GM21786 (cell line): Measurements from ENCODE around the gene KRT73.

ENCODE experiments used
- ATAC-seq: cut with Tn5 transposase; IDR thresholded peaks from one replicate; pipeline ENCODE4 v1.9.1; 2021; ENCODE audit not compliant: unreplicated experiment

The KRT73 gene

DNA sequence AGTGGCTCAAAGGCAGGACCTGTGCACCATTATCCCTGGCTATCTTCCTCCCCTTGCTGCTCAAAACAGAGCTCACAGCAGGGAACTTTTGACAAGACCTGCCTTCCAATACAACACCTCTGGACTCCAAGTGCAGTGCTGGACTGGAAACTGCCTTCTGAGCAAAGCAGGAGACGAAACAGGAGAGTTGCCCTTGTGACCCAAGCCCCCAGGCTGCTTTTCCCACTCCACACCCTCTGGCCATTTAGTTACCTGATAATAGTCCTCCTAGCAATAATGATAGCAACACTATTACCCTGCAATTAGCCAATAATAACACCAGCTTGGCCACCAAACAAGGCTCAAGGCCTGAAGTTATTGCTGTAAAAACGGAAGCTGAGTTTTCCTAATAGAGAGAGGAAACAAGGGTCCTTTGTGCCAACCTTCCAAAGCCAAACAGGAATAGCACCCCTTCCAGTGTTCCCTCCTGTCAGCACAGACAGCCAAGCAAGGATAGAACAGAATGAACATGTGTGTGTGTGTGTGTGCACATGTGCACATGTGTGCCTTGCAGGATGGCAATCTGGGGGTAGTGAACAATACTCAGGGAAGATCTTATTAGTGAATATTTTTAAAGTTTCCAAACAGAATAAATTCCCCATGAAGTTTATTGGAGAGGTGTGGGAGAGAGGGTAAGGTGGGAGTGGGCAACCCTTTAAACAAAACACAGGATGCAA lies 9.2 kb upstream of the KRT73 start:
- ATAC-seq: no peak

DNA sequence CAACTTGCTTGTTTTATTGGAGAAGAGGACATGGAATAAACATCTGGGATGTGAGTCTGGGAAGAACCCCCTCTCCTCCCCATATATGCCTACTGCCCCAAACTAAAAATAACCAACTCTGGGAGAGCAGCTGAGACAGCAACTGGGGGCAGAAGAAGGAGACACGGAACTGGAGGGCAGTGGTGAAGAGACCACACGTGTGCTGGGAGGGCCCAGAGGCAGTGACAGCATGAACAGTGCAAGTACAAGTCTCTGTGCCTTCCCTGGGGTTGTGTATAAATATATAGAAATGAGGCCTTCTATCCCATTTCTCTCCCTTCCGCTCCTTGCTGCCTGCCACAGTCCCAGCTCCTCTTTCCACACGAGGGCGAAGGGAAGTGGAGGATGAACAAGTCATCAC lies 4.0 kb upstream of the KRT73 start:
- ATAC-seq: no peak

DNA sequence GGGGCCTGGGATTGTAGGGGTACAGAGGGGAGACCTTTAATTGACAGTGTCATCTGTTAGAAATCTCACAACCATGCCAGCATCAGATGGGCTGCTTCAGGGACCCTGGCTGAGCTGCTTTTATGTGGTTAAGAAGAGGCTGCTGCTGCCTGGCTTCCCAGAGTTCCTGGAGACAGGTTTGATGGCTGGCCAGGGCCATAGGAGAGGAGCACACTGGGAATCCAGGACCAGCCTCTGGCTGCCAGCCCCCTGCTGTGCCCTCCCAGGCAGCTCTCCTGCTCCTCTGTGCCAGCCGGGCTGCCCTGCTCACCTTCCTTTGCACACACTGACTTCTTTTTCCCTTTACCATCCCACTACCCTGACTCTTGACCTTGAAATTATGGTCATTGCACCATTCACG lies 507 bp upstream of the KRT73 start:
- ATAC-seq: no peak

DNA sequence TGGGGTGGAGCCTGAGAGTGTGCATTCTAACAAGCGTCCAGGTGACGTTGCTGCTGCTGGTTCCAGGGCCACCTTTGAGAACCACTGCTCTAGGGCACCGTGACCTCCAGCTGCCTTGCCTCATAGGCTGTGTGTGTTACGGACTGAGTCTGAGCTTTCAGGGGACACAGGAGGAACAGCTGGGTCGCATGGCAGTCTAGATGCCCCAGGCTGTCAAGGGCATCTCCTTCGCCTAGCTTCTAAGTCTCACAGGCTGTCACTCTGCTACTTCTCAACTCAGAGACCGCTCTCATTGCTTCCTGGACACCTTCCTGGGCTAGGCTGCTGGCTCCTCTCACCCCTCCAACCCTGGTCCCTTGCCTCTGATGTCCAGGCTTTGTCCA lies 965 bp downstream of the KRT73 start:
- ATAC-seq: no peak

DNA sequence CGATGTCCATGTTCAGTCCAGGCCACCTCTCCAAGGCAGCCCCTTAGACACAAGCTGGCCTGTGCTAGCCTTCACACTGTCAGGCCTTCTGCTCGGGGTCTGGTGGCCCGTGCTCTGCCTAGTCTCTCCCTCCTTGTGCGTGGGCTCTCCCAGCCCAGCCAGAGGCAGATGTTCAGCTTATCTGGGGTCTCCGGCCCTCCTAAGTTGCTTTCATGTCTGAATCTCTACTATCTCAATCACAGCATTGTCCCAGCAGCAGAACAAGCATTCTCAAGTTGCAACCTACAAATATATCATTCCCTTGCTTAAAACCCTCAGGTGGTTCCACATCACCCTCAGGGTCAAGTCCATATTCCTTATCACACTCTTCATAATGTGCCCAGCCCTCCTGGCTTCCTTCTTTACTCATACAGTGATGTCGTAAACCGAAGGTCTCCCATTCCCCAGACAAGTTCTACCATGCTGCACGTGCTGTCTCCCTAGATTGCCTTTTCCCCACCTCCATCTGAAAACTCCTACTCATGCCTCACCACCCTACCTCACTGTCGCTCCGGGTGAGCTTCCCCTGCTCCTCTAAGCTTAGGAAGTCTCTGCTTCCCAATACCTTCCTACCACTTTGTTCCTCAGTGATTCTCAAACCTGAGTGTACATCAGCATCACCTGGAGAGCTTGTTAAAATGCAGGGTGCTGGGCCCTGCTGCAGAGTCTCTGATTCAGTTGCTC lies 1.5 kb downstream of the KRT73 start:
- ATAC-seq: no peak

DNA sequence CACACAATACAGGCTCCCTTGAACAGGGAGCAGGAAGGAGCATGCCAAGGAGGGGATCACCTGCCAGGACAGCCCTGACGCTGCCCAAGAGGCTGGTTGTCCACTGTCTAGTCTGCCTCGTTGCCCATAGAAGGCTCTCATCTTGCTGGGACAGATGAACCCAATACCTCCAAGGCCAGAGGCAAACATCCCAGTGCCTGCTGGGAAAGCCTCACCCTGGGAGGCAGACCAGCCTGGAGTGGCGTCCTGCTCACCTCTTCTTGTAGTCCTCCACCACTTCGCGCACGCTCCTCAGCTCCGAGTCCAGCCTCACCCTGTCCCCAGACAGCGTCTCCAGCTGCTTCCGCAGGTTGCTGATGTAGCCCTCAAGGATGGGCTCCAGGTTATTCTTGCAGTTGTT lies 2.4 kb downstream of the KRT73 start:
- no peak for ATAC-seq

DNA sequence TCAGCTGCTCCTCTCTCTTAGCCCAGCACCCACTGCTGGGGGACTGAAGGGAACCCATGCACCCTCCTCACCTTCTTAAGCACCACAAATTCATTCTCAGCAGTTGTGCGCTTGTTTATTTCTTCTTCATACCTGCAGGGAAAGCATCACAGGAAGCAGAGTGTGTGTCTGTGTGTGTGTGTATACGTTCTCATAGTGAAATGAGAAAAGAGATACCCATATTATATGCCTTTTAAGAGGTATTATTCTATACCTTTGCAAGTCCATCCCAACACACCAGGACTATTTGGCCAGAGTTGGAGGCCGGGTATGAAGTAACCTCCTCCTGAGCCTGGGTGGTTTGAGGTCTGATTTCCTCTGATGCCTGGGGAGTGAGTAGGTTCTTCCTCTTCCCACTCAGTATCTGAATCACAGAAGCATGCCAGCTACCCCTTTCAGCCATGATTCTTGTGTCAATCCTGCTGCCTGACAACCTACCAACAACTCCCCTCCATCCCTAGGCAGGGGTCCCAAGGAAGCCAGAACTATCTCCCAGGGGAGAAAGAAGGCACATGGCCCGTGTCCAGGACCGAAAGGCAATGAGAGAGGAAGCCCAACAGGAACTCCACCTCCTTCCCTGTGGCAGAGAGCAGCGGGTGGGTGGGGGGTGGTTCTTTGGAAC lies 3.0 kb downstream of the KRT73 start:
- ATAC-seq: no peak

DNA sequence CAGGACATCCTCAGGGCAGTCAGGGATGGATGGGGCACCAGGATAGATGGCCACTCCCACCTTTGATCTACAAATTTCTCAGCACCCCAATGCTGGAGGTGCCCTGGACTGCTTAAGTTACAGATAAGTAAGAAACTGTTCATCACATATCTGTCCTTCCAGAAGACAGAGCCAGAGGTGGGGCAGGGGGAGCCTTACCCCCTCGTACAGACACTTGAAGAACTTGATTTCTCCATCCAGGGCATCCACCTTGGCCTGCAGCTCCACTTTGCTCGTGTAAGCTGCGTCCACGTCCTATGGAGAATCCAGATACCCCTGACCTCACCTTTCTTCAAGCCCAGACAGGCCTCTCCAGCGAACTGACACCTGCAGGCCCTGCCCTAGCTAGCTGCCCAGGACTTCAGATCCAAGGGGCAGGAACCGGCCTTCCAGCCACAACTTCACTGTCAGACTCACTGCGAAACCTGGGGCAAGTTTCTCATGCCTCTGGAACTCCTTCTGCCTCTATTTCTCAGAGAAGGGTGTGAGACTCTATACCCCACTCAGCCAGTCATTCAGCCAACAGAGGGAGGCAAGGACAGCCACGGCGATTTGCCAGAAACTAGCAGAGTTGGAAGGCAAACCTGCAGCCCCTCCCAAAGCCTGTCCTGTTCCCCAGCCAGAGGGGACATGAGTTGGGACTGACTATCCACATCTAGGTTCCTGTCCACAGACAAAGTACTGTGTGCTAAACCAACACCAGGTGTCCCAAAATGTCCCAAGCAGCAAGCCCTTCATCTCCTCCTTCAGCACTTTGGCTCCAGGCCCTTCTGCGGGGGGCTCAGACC lies 3.8 kb downstream of the KRT73 start:
- ATAC-seq: no peak

DNA sequence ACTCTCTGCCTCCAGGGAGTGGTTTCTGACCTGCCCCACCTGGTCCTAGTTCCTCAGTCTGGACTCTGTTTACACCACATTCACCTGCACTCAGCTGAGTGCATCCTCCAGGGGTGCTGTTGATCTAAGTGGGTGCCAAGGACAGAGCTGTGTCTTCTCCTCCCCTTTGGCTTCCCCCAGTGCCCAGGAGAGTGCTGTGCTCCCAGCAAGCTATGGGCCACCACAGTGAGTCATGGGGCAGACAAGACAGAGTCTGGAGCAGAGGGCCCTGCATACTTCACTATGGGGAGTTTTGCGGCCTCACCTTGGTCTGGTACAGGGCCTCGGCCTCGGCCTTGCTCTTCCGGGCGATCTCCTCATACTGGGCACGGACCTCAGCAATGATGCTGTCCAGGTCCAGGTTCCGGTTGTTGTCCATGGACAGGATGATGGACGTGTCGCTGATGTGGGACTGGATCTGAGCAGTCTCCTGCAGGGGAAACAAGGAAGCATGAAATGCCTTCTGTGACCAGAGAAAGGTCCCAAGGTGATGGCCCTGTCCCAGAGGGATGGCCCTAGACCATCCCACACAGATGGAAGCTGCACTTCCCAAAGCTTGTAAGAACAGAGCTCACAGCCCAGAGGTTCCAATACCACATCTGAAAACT lies 4.9 kb downstream of the KRT73 start:
- ATAC-seq: no peak

DNA sequence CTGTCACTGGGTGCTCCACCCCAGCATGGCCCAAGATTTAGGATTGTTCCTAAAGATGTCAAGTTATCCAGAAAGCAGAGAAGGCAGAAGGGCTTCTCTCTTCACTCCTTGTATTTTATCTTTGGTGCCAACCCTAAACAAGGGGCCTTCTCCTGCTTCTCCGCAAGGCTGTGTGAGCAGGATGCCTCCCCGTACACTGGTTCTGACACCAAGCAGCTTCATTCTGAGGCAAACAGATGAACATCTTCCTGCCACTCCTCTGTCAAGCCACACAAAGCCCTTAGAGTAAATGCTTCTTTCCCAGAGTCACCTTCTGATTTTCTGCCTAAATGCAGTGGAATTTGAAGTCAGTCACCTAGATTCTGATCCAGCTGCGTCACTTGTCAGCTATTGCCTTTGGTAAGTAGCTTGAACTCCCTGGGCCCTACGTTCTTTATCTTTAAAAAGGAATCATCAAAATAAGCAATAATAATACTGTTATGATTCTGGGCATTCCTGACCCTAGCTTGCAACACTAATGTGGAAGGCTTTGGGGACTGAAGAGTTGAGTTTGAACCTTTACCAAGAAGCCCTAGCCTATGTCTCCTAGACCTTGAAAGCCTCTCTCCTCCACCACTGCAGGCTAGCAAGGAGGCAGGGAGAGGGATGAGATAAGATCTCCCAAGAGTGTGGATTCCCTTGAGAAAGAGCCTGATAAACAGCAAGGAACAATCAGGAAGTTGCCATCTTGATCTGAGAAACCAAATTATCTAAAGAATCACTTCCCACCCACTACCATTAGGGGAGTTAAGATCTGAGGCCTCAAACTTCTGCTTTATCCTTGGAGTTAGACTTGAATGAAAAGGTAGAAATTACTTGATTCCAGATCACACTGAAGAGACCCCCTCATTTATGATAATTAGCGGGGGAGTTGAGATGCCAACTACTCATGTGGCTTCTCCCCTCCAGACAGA lies 5.7 kb downstream of the KRT73 start:
- ATAC-seq: no peak

DNA sequence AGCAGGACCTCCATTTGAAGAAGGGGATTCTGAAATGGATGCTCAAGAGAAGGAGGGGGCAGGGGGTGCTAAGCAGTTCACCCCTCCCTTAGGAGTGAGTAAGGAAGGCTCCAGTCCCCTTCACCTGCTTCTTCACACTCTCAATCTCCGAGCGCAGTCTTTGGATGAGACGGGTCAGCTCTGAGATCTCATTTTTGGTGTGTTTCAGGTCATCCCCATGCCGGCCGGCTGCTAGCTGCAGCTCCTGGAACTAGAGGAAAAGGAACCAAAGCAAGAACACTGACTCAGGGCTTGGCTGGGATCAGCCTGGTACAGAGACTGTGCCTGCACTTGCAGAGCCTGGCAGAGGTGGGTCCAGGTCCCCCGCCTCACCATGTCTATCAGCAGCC lies 7.3 kb downstream of the KRT73 start:
- ATAC-seq: no peak

DNA sequence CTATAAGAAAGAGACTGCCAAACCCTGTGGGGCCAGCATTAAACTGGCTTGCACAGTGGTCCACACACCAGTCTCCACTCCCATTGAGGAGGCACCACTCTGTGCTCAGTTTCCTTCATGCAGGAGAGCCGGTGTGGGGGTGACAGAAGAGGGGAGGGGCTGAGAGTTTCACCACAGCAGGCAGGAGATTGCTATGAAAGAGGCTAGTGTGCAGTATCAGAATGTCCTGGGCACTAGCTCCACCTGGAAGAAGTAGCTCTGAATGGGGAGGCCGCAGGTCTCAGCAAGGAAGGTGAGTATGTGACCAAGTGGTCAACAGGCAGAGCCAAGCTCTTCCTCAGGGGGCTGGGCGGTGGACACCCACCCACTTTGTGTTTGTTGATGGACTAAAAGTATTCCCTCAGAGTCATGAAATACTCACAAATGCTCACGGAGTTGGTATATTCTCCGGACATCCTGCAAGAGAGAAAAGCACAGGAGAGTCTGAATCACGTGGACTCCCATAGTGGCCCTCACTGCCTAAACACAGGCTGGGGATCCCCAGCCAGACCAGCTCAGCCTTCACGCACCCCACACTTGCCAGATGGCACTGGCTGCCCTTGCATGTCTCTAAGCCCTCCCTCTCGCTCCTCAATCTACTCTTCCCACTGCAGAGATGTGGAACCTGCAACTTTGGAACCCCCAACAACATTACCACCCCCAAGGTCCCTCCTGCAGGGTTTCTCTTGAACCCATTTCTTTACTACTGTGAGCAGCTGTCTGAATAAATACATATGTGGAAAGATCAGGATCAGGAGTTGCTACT lies 9.3 kb downstream of the KRT73 start:
- no peak for ATAC-seq

DNA sequence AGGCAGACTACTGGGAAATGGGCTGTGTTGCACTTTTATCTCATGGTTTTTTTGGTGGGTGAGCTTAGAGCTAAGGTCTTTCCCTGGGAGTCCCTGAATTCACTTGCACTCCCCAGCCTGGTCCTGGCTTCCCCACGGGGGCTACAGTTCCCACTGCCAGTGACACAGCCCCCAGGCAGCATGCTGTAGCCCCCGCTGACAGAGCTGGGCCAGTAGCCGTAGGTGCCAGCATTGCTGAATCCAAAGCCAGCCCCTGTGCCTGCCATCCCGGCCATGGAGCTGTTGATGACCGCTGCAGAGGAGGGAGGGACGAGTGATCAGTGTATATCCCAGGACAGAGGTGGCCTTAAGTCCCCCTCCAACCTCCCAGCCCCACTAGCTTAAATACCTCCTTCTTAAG lies 10.2 kb downstream of the KRT73 start:
- no peak for ATAC-seq

DNA sequence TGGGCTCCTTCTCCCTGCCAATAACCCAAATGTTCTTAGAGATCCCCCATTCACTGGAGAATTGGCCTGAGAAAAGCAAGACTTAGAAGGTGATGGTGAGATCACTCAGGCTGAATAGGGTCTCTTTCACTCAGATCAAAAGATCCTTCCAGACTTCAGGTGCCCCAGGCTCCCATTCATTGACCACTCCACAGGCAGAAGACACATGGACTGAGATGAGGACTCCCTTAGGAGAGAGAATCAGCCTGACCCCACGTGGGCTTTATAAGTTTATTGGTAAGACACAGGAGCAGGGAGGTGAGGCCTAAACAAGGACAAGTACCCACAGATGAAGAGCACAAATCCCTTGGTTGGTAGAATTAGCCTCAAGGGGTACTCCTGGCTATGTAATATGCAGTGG lies 11.0 kb downstream of the KRT73 start:
- no peak for ATAC-seq

DNA sequence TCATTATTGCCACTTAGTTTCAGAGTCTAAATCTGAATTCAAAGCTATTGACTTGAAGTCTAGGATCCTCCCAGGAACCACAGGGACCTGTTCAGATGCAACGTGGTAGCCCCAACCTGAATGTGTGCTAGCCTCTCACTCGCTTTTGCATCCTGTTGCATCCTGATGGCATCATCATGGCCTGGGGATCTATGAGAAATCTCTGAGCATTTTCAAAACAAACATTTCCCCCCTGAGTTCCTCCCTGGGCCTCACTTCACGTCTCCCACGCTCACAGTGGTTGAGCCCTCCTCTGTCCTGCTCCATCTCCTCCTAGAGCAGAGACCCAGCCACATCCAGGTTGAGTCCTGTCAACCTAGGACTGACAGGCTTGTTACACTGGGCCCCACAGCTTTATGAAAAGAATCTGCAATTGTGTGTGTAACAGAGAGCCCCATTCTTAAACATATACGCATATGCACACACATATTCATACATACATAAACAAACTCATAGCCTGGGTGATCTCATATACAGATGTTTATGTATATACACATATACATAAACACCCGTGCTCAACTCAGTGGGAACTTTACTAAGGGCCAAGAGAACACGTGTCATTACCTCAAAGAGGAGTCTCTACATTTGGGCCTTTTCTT lies 11.7 kb downstream of the KRT73 start:
- ATAC-seq: no peak

DNA sequence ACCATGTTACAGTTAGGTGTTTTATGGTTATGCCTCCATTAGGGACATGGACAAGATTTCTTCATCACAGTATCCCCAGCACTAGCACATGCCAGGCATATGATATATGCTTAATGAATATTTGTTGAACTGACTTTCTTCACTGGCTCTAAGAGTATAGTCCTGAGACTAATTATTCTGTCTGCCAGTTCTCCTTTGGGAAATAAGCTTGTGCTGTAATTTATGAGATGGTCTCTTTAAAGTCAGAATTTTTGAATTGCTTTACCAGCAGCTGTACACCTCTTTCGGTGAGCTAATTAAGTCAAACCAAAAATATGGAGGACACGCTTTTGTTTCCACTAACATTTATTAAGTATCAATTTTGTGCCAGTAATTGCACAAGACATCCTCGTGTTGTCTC lies 12.3 kb downstream of the KRT73 start:
- no peak for ATAC-seq

DNA sequence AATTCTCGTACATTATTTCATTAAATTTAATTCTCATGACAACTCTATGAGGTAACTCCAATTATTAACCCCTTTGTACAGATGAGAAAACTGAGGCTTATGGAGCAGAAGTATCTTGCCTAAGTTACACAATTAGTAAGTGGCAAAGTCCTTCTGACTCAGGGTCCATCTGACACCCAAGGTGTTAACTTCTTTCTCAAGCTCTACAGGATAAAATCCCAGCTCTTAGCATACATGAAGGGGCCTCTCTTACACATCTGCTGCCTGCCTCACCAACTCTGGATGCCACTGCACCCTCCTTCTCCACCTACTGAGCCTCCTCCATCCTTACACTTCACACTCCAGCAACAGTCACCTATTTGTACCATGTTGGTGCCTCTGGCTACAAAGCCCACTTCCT lies 12.8 kb downstream of the KRT73 start:
- ATAC-seq: no peak

DNA sequence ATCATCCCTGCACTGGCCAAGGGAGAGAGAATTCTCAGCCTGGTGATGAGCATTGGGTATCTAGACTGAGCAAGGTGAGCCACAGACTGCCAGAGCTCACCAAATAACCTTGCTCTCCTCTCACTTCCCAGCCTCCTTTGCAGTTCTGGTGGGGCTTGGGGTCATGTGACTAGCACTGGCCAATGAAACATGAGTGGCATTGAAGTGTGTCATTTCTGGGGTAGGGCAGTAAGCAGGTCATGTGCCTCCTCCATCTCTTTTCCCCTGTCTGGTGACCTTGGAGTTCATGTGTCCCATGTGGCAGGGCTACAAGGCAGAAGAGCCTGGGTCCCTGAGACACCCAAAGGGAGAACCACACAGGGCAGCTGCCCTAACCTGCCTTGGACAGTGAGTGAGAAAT lies 13.5 kb downstream of the KRT73 start:
- no peak for ATAC-seq

DNA sequence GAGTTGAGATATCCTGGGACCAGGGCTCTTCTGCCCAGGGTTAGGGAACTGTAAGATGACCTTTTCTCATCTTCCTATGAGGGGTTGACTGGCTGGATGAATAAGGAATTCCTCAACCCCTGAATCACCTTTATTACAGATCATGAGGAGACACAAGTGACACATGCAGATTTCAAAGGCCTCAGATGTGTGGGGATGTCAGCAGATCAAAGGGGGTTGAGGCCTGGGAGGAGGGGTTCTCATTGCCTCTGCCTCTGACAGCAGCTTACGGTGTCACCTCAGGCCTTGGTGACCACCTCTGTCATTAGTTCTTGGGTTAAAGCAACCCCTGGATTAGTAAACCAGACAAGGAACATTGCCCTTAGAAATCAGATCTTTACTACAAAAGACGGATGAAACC lies 15.0 kb downstream of the KRT73 start:
- ATAC-seq: no peak
